ENCODE results near the gene CD6.

DNA sequence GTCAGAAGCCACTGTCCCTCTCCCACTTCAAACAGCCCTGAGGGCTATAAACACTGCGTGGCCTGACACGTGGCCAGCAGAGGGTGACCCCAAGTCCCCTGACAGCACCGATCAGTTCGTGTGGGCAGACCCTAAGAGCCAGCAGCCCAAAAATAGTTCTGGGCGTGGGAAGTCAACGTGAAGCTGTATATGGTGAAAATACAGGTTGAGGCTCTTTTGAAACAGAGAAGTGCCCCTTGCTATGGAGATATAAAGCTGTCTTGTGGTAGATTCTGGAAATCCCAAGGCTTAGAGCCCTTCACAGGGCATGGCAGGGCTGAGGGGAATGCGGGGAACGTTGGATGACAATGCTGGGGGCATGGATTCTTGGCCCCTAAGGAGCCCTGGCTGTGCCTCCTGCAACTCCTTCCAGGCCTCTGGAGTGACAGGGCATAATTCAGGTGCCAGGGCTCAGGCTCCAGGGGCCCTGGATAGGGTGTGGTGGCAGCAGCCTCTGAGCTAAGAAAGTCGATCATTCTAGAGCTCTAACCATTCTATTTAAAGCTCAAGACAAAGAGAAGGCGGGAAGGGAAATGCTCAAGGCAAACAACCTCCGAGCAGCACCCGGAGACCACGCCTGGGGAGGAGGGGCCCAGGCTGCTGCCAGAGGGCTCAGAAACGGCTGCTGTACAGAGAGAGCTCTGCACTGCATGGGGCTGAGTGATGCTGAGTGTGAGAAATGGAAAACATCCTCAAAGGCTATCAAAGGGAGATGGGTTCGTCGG, 70.5 kb downstream of the CD6 start:
- TF ChIP-seq, protein P1, sequence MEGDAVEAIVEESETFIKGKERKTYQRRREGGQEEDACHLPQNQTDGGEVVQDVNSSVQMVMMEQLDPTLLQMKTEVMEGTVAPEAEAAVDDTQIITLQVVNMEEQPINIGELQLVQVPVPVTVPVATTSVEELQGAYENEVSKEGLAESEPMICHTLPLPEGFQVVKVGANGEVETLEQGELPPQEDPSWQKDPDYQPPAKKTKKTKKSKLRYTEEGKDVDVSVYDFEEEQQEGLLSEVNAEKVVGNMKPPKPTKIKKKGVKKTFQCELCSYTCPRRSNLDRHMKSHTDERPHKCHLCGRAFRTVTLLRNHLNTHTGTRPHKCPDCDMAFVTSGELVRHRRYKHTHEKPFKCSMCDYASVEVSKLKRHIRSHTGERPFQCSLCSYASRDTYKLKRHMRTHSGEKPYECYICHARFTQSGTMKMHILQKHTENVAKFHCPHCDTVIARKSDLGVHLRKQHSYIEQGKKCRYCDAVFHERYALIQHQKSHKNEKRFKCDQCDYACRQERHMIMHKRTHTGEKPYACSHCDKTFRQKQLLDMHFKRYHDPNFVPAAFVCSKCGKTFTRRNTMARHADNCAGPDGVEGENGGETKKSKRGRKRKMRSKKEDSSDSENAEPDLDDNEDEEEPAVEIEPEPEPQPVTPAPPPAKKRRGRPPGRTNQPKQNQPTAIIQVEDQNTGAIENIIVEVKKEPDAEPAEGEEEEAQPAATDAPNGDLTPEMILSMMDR (IDR thresholded peaks at IDR 0.05) = no peak
- TF ChIP-seq POLR2A (IDR thresholded peaks at IDR 0.05) = no peak
